Sigmoid colon (tissue), 7 donors: Measurements from ENCODE around the gene CCDC150. TPM values are rescaled to one million over a fixed set of nuclear protein-coding genes. Genes with fewer than 3 reads are reported as not detected.
"Not testable (repeated sequence)": the region's sequence is repeated elsewhere in the genome, so short reads cannot be mapped to it uniquely, and the experiment has no call there.

Experiments used
- DNase-seq: peaks from one replicate; pipeline ENCODE4 v3.0.0-alpha.2; 2019
- H3K27ac ChIP-seq, 4 donors: fragments of 200-600 bp; sonication (generic); one replicate each; pipeline ENCODE4 v1.5.1; 2016 to 2019; ENCODE audit warnings: mild to moderate bottlenecking in 1 of 4
- H3K27me3 ChIP-seq, 3 donors: fragments of 200-600 bp; sonication (generic); one replicate each; pipeline ENCODE4 v1.5.1; 2019; ENCODE audit warnings: mild to moderate bottlenecking in 1 of 3
- H3K36me3 ChIP-seq, 4 donors: fragments of 200-600 bp; sonication (generic); one replicate each; pipeline ENCODE4 v1.5.1; 2016 to 2019
- H3K4me1 ChIP-seq, 4 donors: fragments of 200-600 bp; sonication (generic); one replicate each; pipeline ENCODE4 v1.5.1; 2017 to 2019
- H3K4me3 ChIP-seq, 4 donors: fragments of 200-600 bp; sonication (generic); one replicate each; pipeline ENCODE4 v1.5.1; 2017 to 2019; ENCODE audit warnings: mild to moderate bottlenecking in 2 of 4, moderate library complexity in 1 of 4
- H3K9me3 ChIP-seq, 4 donors: fragments of 200-600 bp in 3 of 4; sonication (generic) in 3 of 4; one replicate each; pipeline versions ENCODE4 v1.5.1 to v1.6.1; 2013 to 2019
- EP300 ChIP-seq, 4 donors: sonication (generic); formaldehyde crosslinking; IDR thresholded peaks; one replicate each; pipeline ENCODE4 v1.6.1; 2017; ENCODE audit warnings: antibody characterized with exemption in 4 of 4
- POLR2A ChIP-seq, 2 donors: fragments of 450-650 bp; IDR thresholded peaks; one replicate each; pipeline ENCODE4 v1.6.1; 2016; ENCODE audit warnings: antibody characterized with exemption in 2 of 2, mild to moderate bottlenecking in 2 of 2, moderate library complexity in 2 of 2
- POLR2AphosphoS5 ChIP-seq, 4 donors: sonication (generic); formaldehyde crosslinking; IDR thresholded peaks; one replicate each; pipeline ENCODE4 v1.6.1; 2017; ENCODE audit warnings: antibody characterized with exemption in 4 of 4
- WGBS, 2 donors: extraction: QIAGEN DNeasy Blood & Tissue Kit; methylation state at CpG; one replicate each; pipeline ENCODE4 v1.1.7; 2013; 5-methylcytosine and 5-hydroxymethylcytosine counted together
- intact Hi-C: fragments of 100-400 bp; cut with DNase I; formaldehyde crosslinking; loops from one replicate; pipeline ENCODE4 v1.15.1; 2023
- polyA plus RNA-seq, 3 donors: library from polyadenylated mRNA; stranded (reverse); fragments of 200-250 nt; gene quantifications; one replicate each; pipeline ENCODE4 v1.2.3, GENCODE V29; 2013
- total RNA-seq, 4 donors: library from RNA; depleted of rRNA; stranded (reverse); fragments of >200 nt; gene quantifications; one replicate each; pipeline ENCODE4 v1.1.0, GENCODE V29; 2016
- TF ChIP-seq, protein P1 (sequence below), 4 experiments: fragments of 450-650 bp in 3 of 4; fragments of 200-600 bp in 1 of 4; IDR thresholded peaks; one replicate each; pipeline ENCODE4 v1.5.1; 2016 to 2019; ENCODE audit warnings: antibody characterized with exemption in 4 of 4, mild to moderate bottlenecking in 3 of 4, moderate library complexity in 2 of 4
- donor health status: healthy with polysubstance abuse.
- donor health status: Bipolar disorder and iron deficiency.
- donor health status: healthy.

The CCDC150 gene
- total and polyA plus RNA-seq, 7 donors = 1.3 to 2.1 (median 1.7) TPM; not detected in 3

DNA sequence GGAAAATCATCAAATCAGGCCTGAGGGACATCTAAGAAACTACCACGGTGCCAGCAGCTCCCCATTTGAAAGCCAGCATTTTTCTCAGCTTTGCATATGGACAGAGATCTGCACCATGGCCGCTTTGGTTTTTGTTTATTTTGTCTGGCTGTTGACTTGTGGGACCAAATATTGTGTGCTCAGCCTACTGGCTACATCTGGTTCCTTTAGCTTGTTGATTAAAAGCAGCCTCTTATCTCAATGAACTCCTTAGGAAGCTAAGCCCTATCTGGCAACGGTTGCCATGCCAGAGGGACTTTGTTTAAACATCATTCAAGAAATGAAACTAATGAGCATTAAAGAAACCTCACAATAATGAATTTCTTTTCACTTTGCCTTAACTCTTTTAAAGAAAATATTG, 32.4 kb upstream of the CCDC150 start:
- H3K4me3 ChIP-seq = no peak overlapping the region
- intact Hi-C loops = no loop called here
- no peaks in the 10 kb centered on the region for H3K36me3 ChIP-seq
- H3K27ac ChIP-seq = no peak overlapping the region
- 40 to 55% methylated on average over 3 of the region's 3 CpGs for WGBS, 2 donors
- H3K27me3 ChIP-seq = no peaks in the 10 kb centered on the region
- H3K9me3 ChIP-seq = no peaks in the 10 kb centered on the region
- no peak for DNase-seq
- H3K4me1 ChIP-seq = no peaks in the 10 kb centered on the region
- TF ChIP-seq EP300 (IDR thresholded peaks at IDR 0.05) = no peak
- TF ChIP-seq, protein P1, sequence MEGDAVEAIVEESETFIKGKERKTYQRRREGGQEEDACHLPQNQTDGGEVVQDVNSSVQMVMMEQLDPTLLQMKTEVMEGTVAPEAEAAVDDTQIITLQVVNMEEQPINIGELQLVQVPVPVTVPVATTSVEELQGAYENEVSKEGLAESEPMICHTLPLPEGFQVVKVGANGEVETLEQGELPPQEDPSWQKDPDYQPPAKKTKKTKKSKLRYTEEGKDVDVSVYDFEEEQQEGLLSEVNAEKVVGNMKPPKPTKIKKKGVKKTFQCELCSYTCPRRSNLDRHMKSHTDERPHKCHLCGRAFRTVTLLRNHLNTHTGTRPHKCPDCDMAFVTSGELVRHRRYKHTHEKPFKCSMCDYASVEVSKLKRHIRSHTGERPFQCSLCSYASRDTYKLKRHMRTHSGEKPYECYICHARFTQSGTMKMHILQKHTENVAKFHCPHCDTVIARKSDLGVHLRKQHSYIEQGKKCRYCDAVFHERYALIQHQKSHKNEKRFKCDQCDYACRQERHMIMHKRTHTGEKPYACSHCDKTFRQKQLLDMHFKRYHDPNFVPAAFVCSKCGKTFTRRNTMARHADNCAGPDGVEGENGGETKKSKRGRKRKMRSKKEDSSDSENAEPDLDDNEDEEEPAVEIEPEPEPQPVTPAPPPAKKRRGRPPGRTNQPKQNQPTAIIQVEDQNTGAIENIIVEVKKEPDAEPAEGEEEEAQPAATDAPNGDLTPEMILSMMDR (IDR thresholded peaks at IDR 0.05) = no peak
- TF ChIP-seq POLR2A (IDR thresholded peaks at IDR 0.05) = no peak
- TF ChIP-seq POLR2AphosphoS5 (IDR thresholded peaks at IDR 0.05) = no peak

DNA sequence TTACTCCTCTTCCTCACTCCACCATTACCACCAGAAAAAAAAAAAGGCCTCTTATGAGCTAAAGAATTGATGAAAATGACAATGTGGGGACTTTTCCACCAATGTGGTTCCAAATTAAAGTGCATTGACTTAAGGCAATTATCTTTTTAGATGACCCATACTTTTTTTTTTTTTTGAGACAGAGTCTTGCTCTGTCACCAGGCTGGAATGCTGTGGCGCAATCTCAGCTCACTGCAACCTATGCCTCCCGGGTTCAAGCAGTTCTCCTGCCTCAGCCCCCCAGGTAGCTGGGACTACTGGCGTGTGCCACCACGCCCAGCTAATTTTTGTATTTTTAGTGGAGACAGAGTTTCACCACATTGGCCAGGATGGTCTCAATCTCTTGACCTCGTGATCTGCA, 31.6 kb upstream of the CCDC150 start:
- H3K4me1 ChIP-seq, intact Hi-C loops, H3K4me3 ChIP-seq, H3K9me3 ChIP-seq, H3K27ac ChIP-seq, H3K36me3 ChIP-seq, H3K27me3 ChIP-seq, DNase-seq: not testable (repeated sequence)
- 84 to 87% methylated on average over 5 of the region's 5 CpGs for WGBS, 2 donors

DNA sequence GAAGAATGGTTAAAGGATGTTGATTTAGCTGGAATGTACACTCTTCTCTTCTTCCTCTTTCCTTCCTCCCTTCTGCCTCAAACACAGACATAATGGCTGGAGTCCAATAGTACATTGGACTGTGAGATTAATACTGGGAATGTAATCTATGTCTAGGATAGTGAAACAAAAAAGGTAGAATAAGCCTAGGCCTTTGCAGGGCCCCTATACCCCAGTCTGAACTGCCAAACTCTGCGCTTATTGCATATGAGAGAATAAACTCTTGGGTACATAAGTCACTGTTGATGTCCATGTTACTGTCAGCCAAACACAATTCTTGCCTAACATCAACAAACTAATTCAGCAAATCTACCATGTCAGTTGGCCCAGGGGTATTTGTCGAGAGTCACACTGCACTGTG, 29.7 kb upstream of the CCDC150 start:
- 96% methylated on average over 2 of the region's 2 CpGs for WGBS, 2 donors
- no peak overlapping the region for H3K4me3 ChIP-seq
- no peak for TF ChIP-seq EP300 (IDR thresholded peaks at IDR 0.05)
- no peak for TF ChIP-seq POLR2AphosphoS5 (IDR thresholded peaks at IDR 0.05)
- TF ChIP-seq POLR2A (IDR thresholded peaks at IDR 0.05) = no peak
- TF ChIP-seq, protein P1 (IDR thresholded peaks at IDR 0.05) = no peak
- intact Hi-C loops = no loop called here
- no peaks in the 10 kb centered on the region for H3K4me1 ChIP-seq
- no peak for DNase-seq
- no peak overlapping the region for H3K27ac ChIP-seq
- no peaks in the 10 kb centered on the region for H3K9me3 ChIP-seq
- H3K27me3 ChIP-seq = no peaks in the 10 kb centered on the region
- H3K36me3 ChIP-seq = no peaks in the 10 kb centered on the region

DNA sequence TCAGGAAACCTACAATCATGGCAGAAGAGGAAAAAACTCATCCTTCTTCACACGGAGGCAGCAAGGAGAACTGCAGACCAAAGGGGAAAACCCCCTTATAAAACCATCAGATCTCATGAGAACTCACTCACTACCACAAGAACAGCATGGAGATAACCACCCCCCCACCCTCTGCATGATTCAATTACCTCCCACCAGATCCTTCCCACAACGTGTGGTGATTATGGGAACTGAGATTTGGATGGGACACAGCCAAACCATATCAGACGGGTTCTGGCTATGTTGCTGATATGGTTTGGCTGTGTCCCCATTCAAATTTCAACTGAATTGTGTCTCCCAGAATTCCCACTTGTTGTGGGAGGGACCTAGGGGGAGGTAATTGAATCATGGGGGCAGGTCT, 28.7 kb upstream of the CCDC150 start:
- TF ChIP-seq, protein P1 (IDR thresholded peaks at IDR 0.05) = no peak
- TF ChIP-seq EP300 (IDR thresholded peaks at IDR 0.05) (no peak), POLR2AphosphoS5 (IDR thresholded peaks at IDR 0.05) (no peak)
- H3K36me3 ChIP-seq = no peaks in the 10 kb centered on the region
- 43 to 68% methylated on average over 3 of the region's 3 CpGs for WGBS, 2 donors
- no peak for DNase-seq
- H3K27ac ChIP-seq = no peak overlapping the region
- no peak overlapping the region for H3K4me3 ChIP-seq
- H3K9me3 ChIP-seq = no peaks in the 10 kb centered on the region
- H3K27me3 ChIP-seq = no peaks in the 10 kb centered on the region
- intact Hi-C loops = no loop called here
- H3K4me1 ChIP-seq = no peaks in the 10 kb centered on the region

DNA sequence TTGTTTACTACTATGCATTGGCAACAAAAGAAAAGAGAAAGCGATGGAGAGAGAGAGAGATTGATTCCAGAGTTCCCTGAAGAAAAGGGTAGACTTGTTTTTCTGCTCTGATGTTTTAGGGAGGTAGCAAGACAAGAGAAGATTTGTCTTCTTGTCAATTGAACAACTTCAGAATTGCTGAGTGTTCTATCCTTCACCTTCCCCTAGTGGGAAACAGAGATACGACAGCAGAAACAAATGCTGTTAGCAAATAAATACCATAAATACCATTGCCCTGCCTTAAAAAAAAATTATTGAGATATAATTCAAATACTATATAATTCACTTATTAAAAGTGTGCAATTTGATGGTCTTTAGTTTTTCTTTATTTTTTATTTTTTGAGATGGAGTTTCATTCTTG, 26.2 kb upstream of the CCDC150 start:
- H3K36me3 ChIP-seq = no peaks in the 10 kb centered on the region
- WGBS, 2 donors = 84 to 91% methylated on average over 2 of the region's 2 CpGs
- intact Hi-C loops = no loop called here

More for the DNA sequence above, 26.2 kb upstream of the CCDC150 start:
- H3K27me3 ChIP-seq = no peaks in the 10 kb centered on the region
- no peak overlapping the region for H3K4me3 ChIP-seq
- no peak for DNase-seq
- TF ChIP-seq, protein P1 (IDR thresholded peaks at IDR 0.05) = no peak
- no peak for TF ChIP-seq POLR2A (IDR thresholded peaks at IDR 0.05)
- no peak for TF ChIP-seq POLR2AphosphoS5 (IDR thresholded peaks at IDR 0.05)
- no peak for TF ChIP-seq EP300 (IDR thresholded peaks at IDR 0.05)
- no peaks in the 10 kb centered on the region for H3K4me1 ChIP-seq
- no peaks in the 10 kb centered on the region for H3K9me3 ChIP-seq
- no peak overlapping the region for H3K27ac ChIP-seq
